Upper lobe of right lung (tissue), 1 donor: ENCODE measurements around the gene MARK2. TPM values are rescaled to one million over a fixed set of nuclear protein-coding genes. Genes with fewer than 3 reads are reported as not detected.

ENCODE experiments used
- ATAC-seq: fragments of 200-7000 bp; cut with Tn5 transposase; one replicate; pipeline ENCODE4 v1.9.1; 2020; ENCODE audit warnings: mild to moderate bottlenecking, moderate library complexity
- DNase-seq: peaks from one replicate; pipeline ENCODE4 v3.0.0-alpha.2; 2020
- H3K27ac ChIP-seq: fragments of 200-600 bp; one replicate; pipeline ENCODE4 v1.8.0; 2022
- H3K27me3 ChIP-seq: fragments of 200-600 bp; one replicate; pipeline ENCODE4 v1.8.0; 2022; ENCODE audit warnings: mild to moderate bottlenecking
- H3K36me3 ChIP-seq: fragments of 200-600 bp; one replicate; pipeline ENCODE4 v1.8.0; 2022
- H3K4me1 ChIP-seq: fragments of 200-600 bp; one replicate; pipeline ENCODE4 v1.8.0; 2022
- H3K4me3 ChIP-seq: fragments of 200-600 bp; one replicate; pipeline ENCODE4 v1.8.0; 2022; ENCODE audit warnings: mild to moderate bottlenecking
- H3K9me3 ChIP-seq: fragments of 200-600 bp; one replicate; pipeline ENCODE4 v1.8.0; 2022
- intact Hi-C: fragments of 100-400 bp; cut with DNase I; formaldehyde crosslinking; loops from one replicate; pipeline ENCODE4 v1.11.0; 2022
- total RNA-seq: library from RNA; stranded (reverse); fragmentation: NEBNext Ultra II Directional; extraction: Animal tissue kit (Norgen Biotek cat#: 25700); gene quantifications from one replicate; pipeline ENCODE4 v1.2.1, GENCODE V29; 2021
- TF ChIP-seq, protein P1 (sequence below): fragments of 200-600 bp; IDR thresholded peaks from one replicate; pipeline ENCODE4 v1.8.0; 2022; ENCODE audit warnings: antibody characterized with exemption
- donor health status: DM: no; HTN: yes; CAD: no; lungs with severe emphysema.

The MARK2 gene
- total RNA-seq, 1 donor from 2014 or later = 40.7 TPM

GRCh38 chr11:63931045-63931444 is 92.1 kb downstream of the MARK2 start:
- Histone ChIP-seq H3K9me3 (no peaks in the 10 kb centered on the region), H3K36me3 (no peaks in the 10 kb centered on the region), H3K4me3 (no peak overlapping the region), H3K27me3 (no peaks in the 10 kb centered on the region), H3K27ac (no peak overlapping the region), H3K4me1 (no peaks in the 10 kb centered on the region)
- intact Hi-C loops = no loop called here
- TF ChIP-seq, protein P1, sequence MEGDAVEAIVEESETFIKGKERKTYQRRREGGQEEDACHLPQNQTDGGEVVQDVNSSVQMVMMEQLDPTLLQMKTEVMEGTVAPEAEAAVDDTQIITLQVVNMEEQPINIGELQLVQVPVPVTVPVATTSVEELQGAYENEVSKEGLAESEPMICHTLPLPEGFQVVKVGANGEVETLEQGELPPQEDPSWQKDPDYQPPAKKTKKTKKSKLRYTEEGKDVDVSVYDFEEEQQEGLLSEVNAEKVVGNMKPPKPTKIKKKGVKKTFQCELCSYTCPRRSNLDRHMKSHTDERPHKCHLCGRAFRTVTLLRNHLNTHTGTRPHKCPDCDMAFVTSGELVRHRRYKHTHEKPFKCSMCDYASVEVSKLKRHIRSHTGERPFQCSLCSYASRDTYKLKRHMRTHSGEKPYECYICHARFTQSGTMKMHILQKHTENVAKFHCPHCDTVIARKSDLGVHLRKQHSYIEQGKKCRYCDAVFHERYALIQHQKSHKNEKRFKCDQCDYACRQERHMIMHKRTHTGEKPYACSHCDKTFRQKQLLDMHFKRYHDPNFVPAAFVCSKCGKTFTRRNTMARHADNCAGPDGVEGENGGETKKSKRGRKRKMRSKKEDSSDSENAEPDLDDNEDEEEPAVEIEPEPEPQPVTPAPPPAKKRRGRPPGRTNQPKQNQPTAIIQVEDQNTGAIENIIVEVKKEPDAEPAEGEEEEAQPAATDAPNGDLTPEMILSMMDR = no peak
- no peak for DNase-seq
- ATAC-seq = no peak

GRCh38 chr11:63931876-63932275 is 93.0 kb downstream of the MARK2 start:
- ATAC-seq = peak; percentile 23
- TF ChIP-seq, protein P1 = no peak
- Histone ChIP-seq H3K9me3 (no peaks in the 10 kb centered on the region), H3K4me3 (no peak overlapping the region), H3K27me3 (no peaks in the 10 kb centered on the region), H3K36me3 (no peaks in the 10 kb centered on the region), H3K27ac (no peak overlapping the region), H3K4me1 (no peaks in the 10 kb centered on the region)
- intact Hi-C loops = no loop called here
- DNase-seq = no peak

GRCh38 chr11:63933459-63933858 is 94.5 kb downstream of the MARK2 start:
- H3K27me3 ChIP-seq = no peaks in the 10 kb centered on the region
- no peak overlapping the region for H3K4me3 ChIP-seq
- no peak overlapping the region for H3K27ac ChIP-seq
- ATAC-seq (no peak), DNase-seq (no peak)
- H3K9me3 ChIP-seq = no peaks in the 10 kb centered on the region
- no peaks in the 10 kb centered on the region for H3K36me3 ChIP-seq
- peaks cover 4% of the 10 kb centered on the region for H3K4me1 ChIP-seq
- intact Hi-C loops = no loop called here
- TF ChIP-seq, protein P1 = no peak

- H3K4me1 ChIP-seq = peaks cover 7% of the 10 kb centered on the region
- no peak for DNase-seq
- intact Hi-C loops = no loop called here
- peak overlapping the region; percentile 66 for H3K4me3 ChIP-seq
- no peak overlapping the region for H3K27ac ChIP-seq
- H3K27me3 ChIP-seq = no peaks in the 10 kb centered on the region
- TF ChIP-seq, protein P1 = no peak
- ATAC-seq = no peak
- no peaks in the 10 kb centered on the region for H3K36me3 ChIP-seq
- no peaks in the 10 kb centered on the region for H3K9me3 ChIP-seq
Measured at GRCh38 chr11:63937713-63938478, 99.0 kb downstream of the MARK2 start.

GRCh38 chr11:63938479-63939396 is 99.8 kb downstream of the MARK2 start, which contains the start of gene NAA40:
Gene NAA40, plus strand, starts transcription at chr11:63939002. Its CDS starts 95 bp downstream, at chr11:63939097.
- ATAC-seq = peak; percentile 97
- intact Hi-C loops = no loop called here

More at GRCh38 chr11:63938479-63939396, 99.8 kb downstream of the MARK2 start, which contains the start of gene NAA40:
- H3K4me3 ChIP-seq = peak within 1 kb of the TSS; percentile 66
- H3K4me1 ChIP-seq = peaks cover 7% of the 10 kb centered on the region
- no peaks in the 10 kb centered on the region for H3K9me3 ChIP-seq
- peak within 1 kb of the TSS; percentile 47 for H3K27ac ChIP-seq
- H3K27me3 ChIP-seq = no peaks in the 10 kb centered on the region
- H3K36me3 ChIP-seq = no peaks in the 10 kb centered on the region
- DNase-seq = peak; percentile 97
- TF ChIP-seq, protein P1 = no peak
